Measurements from ENCODE around the gene AOC2. TPM values are rescaled to one million over a fixed set of nuclear protein-coding genes. Genes with fewer than 3 reads are reported as not detected.

The AOC2 gene
- total and polyA plus RNA-seq, 2 of the 13 experiments (the other 11 are each of a cell fraction or from before 2014, with no cell fraction given), result 1.2 to 3.3 TPM

GRCh38 chr17:42855048-42855596 lies 10.7 kb downstream of the AOC2 start (continued):
- 0 out of 2 replicates have a peak, but pooled peaks have one; percentile 30 for TF ChIP-seq MYPOP (CRISPR knock-in tag; IDR thresholded peaks at IDR 0.05)
- TF ChIP-seq ZNF446 (CRISPR knock-in tag; IDR thresholded peaks at IDR 0.05), result no peak
- no peak for TF ChIP-seq NFYB (CRISPR knock-in tag; IDR thresholded peaks at IDR 0.05)
- no peak for TF ChIP-seq ZBTB43 (CRISPR knock-in tag; conservative IDR thresholded peaks at IDR 0.05)
- TF ChIP-seq TIGD3 (CRISPR knock-in tag; IDR thresholded peaks at IDR 0.05; ENCODE audit: borderline replicate concordance), result no peak
- no peak for TF ChIP-seq RFX3 (CRISPR knock-in tag; IDR thresholded peaks at IDR 0.05)
- no peak for TF ChIP-seq HNF1A (IDR thresholded peaks at IDR 0.05; ENCODE audit: low read depth)
- TF ChIP-seq HNF1A (CRISPR knock-in tag; IDR thresholded peaks at IDR 0.05; ENCODE audit: borderline replicate concordance), result no peak
- no peak for TF ChIP-seq ZNF713 (CRISPR knock-in tag; IDR thresholded peaks at IDR 0.05)
- peak; percentile 77; the same call in 1 of the 2 replicates for TF ChIP-seq ZSCAN29 (CRISPR knock-in tag; conservative IDR thresholded peaks at IDR 0.05)
- TF ChIP-seq TCF12 (IDR thresholded peaks at IDR 0.05), result no peak
- 0 out of 2 replicates have a peak, but pooled peaks have one; percentile 34 for TF ChIP-seq TCF12 (CRISPR knock-in tag; IDR thresholded peaks at IDR 0.05)
- no peak for TF ChIP-seq PRDM4 (CRISPR knock-in tag; IDR thresholded peaks at IDR 0.05; ENCODE audit: borderline replicate concordance)
- TF ChIP-seq DR1 (CRISPR knock-in tag; IDR thresholded peaks at IDR 0.05), result no peak
- no peak for TF ChIP-seq ZNF234 (CRISPR knock-in tag; conservative IDR thresholded peaks at IDR 0.05)
- TF ChIP-seq GPN1 (CRISPR knock-in tag; IDR thresholded peaks at IDR 0.05; ENCODE audit: borderline replicate concordance), result no peak

Measured in HepG2 (cell line).